HCT116 (cell line): ENCODE measurements around the gene DSPP. TPM values are rescaled to one million over a fixed set of nuclear protein-coding genes. Genes with fewer than 3 reads are reported as not detected.
"Not testable (repeated sequence)": the region's sequence is repeated elsewhere in the genome, so short reads cannot be mapped to it uniquely, and the experiment has no call there.

Experiments
- ATAC-seq: fragments of 200-7000 bp; cut with Tn5 transposase; 2 replicates; pipeline ENCODE4 v1.9.1; 2020; ENCODE audit warnings: mild to moderate bottlenecking, moderate library complexity
- BruUV-seq: library from RNA; stranded (reverse); fragments of 400-500 nt; replicated peaks from 2 replicates; lab custom pipeline; 2021; lab: Mats Ljungman, UMichigan
- CTCF ChIA-PET: fragments of 300-600 bp; sonication (Branson Sonifier 250); formaldehyde crosslinking; loops from one replicate; lab custom pipeline; 2021; ENCODE audit warnings: antibody characterized with exemption; lab: Charles Lee
- POLR2A ChIA-PET: fragments of 300-600, 350-600 bp; sonication (Branson Sonifier 250); formaldehyde crosslinking; loops from one replicate; lab custom pipeline; 2021; ENCODE audit warnings: antibody characterized with exemption; lab: Charles Lee
- RAD21 ChIA-PET, 2 experiments: fragments of 300-600 bp; sonication (Branson Sonifier 250); formaldehyde crosslinking; loops; one replicate each; lab custom pipeline; 2023; ENCODE audit warnings: low total read pairs in 2 of 2; ENCODE audit not compliant: uncharacterized antibody in 2 of 2, unreplicated experiment in 2 of 2, low non-redundant PET in 1 of 2; lab: Charles Lee
- DNase-seq: peaks from one replicate; pipeline ENCODE4 v3.0.0-alpha.2; 2010; ENCODE audit warnings: low read depth, low spot score
- H2AFZ ChIP-seq: fragments of 200-600 bp; shearing (Covaris generic), sonication (generic); 2 replicates; pipeline ENCODE4 v1.6.1; 2017; ENCODE audit warnings: low read depth, mixed run types, mixed read lengths, antibody characterized with exemption, low read length; ENCODE audit not compliant: poor library complexity, severe bottlenecking
- H3K27ac ChIP-seq: 2 replicates; pipeline ENCODE4 v1.5.1; 2012; ENCODE audit warnings: low read depth, low read length
- H3K27me3 ChIP-seq: fragments of 200-600 bp; sonication (generic); 2 replicates; pipeline ENCODE4 v1.6.1; 2016; ENCODE audit warnings: mixed run types, low read length, mixed read lengths; ENCODE audit not compliant: insufficient read depth
- H3K36me3 ChIP-seq, 2 experiments: fragments of 200-500 bp in 1 of 2; fragments of 200-600 bp in 1 of 2; sonication (Bioruptor generic) in 1 of 2; sonication (generic) in 1 of 2; 2 replicates each; pipeline versions ENCODE4 v1.5.1 to v1.6.1; 2014 to 2016; ENCODE audit warnings: low read length in 2 of 2, inconsistent platforms in 1 of 2, mixed read lengths in 1 of 2, mixed run types in 1 of 2; ENCODE audit not compliant: insufficient read depth in 2 of 2, control insufficient read depth in 1 of 2
- H3K4me1 ChIP-seq, 2 experiments: fragments of 200-600 bp in 1 of 2; sonication (generic) in 1 of 2; 2 replicates each; pipeline versions ENCODE4 v1.5.1 to v1.6.1; 2012 to 2017; ENCODE audit warnings: low read length in 2 of 2, inconsistent platforms in 1 of 2, mild to moderate bottlenecking in 1 of 2, mixed read lengths in 1 of 2, mixed run types in 1 of 2, moderate library complexity in 1 of 2; ENCODE audit not compliant: insufficient read depth in 2 of 2, control insufficient read depth in 1 of 2
- H3K4me2 ChIP-seq: fragments of 200-600 bp; sonication (generic); 2 replicates; pipeline ENCODE4 v1.6.1; 2017; ENCODE audit warnings: mixed run types, low read length, mixed read lengths
- H3K4me3 ChIP-seq, 2 experiments: fragments of 200-600 bp in 1 of 2; sonication (generic) in 1 of 2; replicated peaks in 1 of 2; 2 replicates each; pipeline ENCODE4 v1.5.1; 2011 to 2016; ENCODE audit warnings: low read length in 2 of 2, control low read depth in 1 of 2, low read depth in 1 of 2, mild to moderate bottlenecking in 1 of 2, mixed read lengths in 1 of 2, mixed run types in 1 of 2
- H3K79me2 ChIP-seq: fragments of 200-600 bp; sonication (generic); 2 replicates; pipeline ENCODE4 v1.6.1; 2017; ENCODE audit warnings: mild to moderate bottlenecking, mixed run types, low read length, moderate library complexity, mixed read lengths; ENCODE audit not compliant: insufficient read depth
- H3K9ac ChIP-seq: fragments of 200-600 bp; sonication (generic); 2 replicates; pipeline ENCODE4 v1.6.1; 2016; ENCODE audit warnings: low read length, mixed read lengths
- H3K9me2 ChIP-seq: fragments of 200-600 bp; sonication (generic), shearing (Covaris generic); 2 replicates; pipeline ENCODE4 v1.6.1; 2017; ENCODE audit warnings: mixed run types, mild to moderate bottlenecking, moderate library complexity; ENCODE audit not compliant: insufficient read depth
- H3K9me3 ChIP-seq, 2 experiments: fragments of 200-500 bp in 1 of 2; fragments of 200-600 bp in 1 of 2; sonication (Bioruptor generic) in 1 of 2; sonication (generic) in 1 of 2; 2 replicates each; pipeline ENCODE4 v1.6.1; 2014 to 2017; ENCODE audit warnings: low read length in 2 of 2, mixed read lengths in 2 of 2, inconsistent platforms in 1 of 2, low read depth in 1 of 2, mild to moderate bottlenecking in 1 of 2, mixed run types in 1 of 2, moderate library complexity in 1 of 2; ENCODE audit not compliant: control insufficient read depth in 1 of 2, insufficient read depth in 1 of 2
- H4K20me1 ChIP-seq: fragments of 200-600 bp; sonication (generic), shearing (Covaris generic); 2 replicates; pipeline ENCODE4 v1.6.1; 2017; ENCODE audit warnings: mixed run types, mild to moderate bottlenecking, moderate library complexity; ENCODE audit not compliant: insufficient read depth
- CTCF ChIP-seq, 3 experiments: fragments of 200-600 bp in 1 of 3; sonication (generic) in 1 of 3; IDR thresholded peaks in 2 of 3; conservative IDR thresholded peaks in 1 of 3; 2 replicates each; pipeline ENCODE4 v1.5.1; 2012 to 2017; ENCODE audit warnings: low read depth in 2 of 3, low read length in 2 of 3, antibody characterized with exemption in 1 of 3, borderline replicate concordance in 1 of 3, control low read depth in 1 of 3, mild to moderate bottlenecking in 1 of 3, mixed read lengths in 1 of 3, mixed run types in 1 of 3, moderate library complexity in 1 of 3; ENCODE audit not compliant: insufficient read depth in 1 of 3
- EZH2 ChIP-seq: fragments of 200-600 bp; sonication (generic); IDR thresholded peaks from 2 replicates; pipeline ENCODE4 v1.6.1; 2017; ENCODE audit warnings: antibody characterized with exemption, mixed run types
- EZH2phosphoT487 ChIP-seq: fragments of 200-600 bp; IDR thresholded peaks from 2 replicates; pipeline ENCODE4 v1.6.1; 2018; ENCODE audit warnings: antibody characterized with exemption, borderline replicate concordance
- FOSL1 ChIP-seq: IDR thresholded peaks from 2 replicates; pipeline ENCODE4 v1.6.1; 2012; ENCODE audit warnings: low read depth
- POLR2A ChIP-seq: IDR thresholded peaks from 2 replicates; pipeline ENCODE4 v1.7.0; 2011; ENCODE audit warnings: borderline replicate concordance; ENCODE audit not compliant: insufficient read depth, insufficient read length; ENCODE audit errors: extremely low read depth
- SIN3A ChIP-seq: IDR thresholded peaks from 2 replicates; pipeline ENCODE4 v1.6.1; 2012; ENCODE audit warnings: low read depth
- SRF ChIP-seq: IDR thresholded peaks from 2 replicates; pipeline ENCODE4 v1.6.1; 2012; ENCODE audit warnings: low read depth
- ZFX ChIP-seq: fragments of 450-650 bp; IDR thresholded peaks from 2 replicates; pipeline ENCODE4 v1.6.1; 2017
- intact Hi-C: fragments of 100-400 bp; cut with micrococcal nuclease; formaldehyde crosslinking; loops from 2 replicates; pipeline ENCODE4 v1.10.0; 2022
- total RNA-seq: library from RNA; stranded (reverse); gene quantifications from one replicate; pipeline ENCODE4 v1.2.1, GENCODE V29; 2021; ENCODE audit not compliant: unreplicated experiment
- TF ChIP-seq, protein P1 (sequence below): IDR thresholded peaks from 2 replicates; pipeline ENCODE4 v1.6.1; 2012

DSPP gene
- total RNA-seq, 1 experiment from 2014 or later: not detected

DNA sequence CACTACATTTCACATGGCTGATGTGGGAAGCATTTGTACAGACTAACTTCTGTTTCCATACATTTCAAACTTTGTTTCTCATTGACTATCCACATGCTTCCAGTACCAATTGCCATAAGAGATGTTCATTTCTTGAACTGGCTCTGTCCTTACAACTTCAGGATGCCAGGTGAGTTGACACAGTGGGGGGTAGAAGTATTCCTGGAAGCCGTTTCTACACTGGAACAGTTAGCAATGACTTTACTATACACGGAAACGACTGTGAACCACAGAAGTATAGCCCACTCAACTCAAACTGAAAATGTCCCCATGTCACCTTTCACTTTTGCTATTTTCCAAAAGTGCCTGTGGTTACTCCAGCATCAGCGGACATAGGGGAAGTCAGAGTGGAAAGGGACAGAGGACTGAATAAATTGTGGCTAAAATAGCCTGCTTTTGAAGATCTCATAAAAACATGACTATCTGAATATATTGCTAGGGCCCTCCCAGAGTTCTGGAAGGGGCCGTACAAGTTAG lies 38.0 kb upstream of the DSPP start:
- no peak for DNase-seq
- H3K9me2 ChIP-seq: no peaks in the 10 kb centered on the region
- H3K9ac ChIP-seq: no peak overlapping the region
- no TSS peak for BruUV-seq
- H3K4me1 ChIP-seq: no peaks in the 10 kb centered on the region
- TF ChIP-seq, protein P1, sequence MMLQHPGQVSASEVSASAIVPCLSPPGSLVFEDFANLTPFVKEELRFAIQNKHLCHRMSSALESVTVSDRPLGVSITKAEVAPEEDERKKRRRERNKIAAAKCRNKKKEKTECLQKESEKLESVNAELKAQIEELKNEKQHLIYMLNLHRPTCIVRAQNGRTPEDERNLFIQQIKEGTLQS: no peak
- no peak for TF ChIP-seq SRF
- TF ChIP-seq CTCF (IDR thresholded peaks at IDR 0.05 in 2 of 3, conservative IDR thresholded peaks at IDR 0.05 in 1 of 3; ENCODE audit: borderline replicate concordance in 1 of 3, insufficient read depth in 1 of 3, low read depth in 2 of 3, low read length in 2 of 3): no peak
- no peak for TF ChIP-seq EZH2phosphoT487
- TF ChIP-seq SIN3A: no peak
- TF ChIP-seq ZFX: no peak
- no peak for TF ChIP-seq POLR2A
- no peak for TF ChIP-seq EZH2
- no peak for TF ChIP-seq FOSL1
- TF ChIP-seq, all 23 proteins: peak for 0
- H4K20me1 ChIP-seq: no peaks in the 10 kb centered on the region
- ATAC-seq: no peak
- CTCF ChIA-PET: no interaction called here
- no peak overlapping the region for H2AFZ ChIP-seq
- no peaks in the 10 kb centered on the region for H3K36me3 ChIP-seq
- H3K79me2 ChIP-seq: no peaks in the 10 kb centered on the region
- H3K4me2 ChIP-seq: no peak overlapping the region
- no peak overlapping the region for H3K27ac ChIP-seq
- intact Hi-C loops: no loop called here
- no peaks in the 10 kb centered on the region for H3K9me3 ChIP-seq
- no peaks in the 10 kb centered on the region for H3K27me3 ChIP-seq
- POLR2A ChIA-PET: no interaction called here
- no peak overlapping the region for H3K4me3 ChIP-seq
- RAD21 ChIA-PET: no interaction called here

GRCh38 chr4:87574376-87574775 lies 34.0 kb upstream of the DSPP start:
- H3K9me2 ChIP-seq, H3K9me3 ChIP-seq, ATAC-seq, H3K27ac ChIP-seq, H2AFZ ChIP-seq, H3K4me1 ChIP-seq, H3K9ac ChIP-seq, POLR2A ChIA-PET, H4K20me1 ChIP-seq, BruUV-seq, DNase-seq, CTCF ChIA-PET, H3K4me3 ChIP-seq, H3K4me2 ChIP-seq, RAD21 ChIA-PET, H3K36me3 ChIP-seq, intact Hi-C loops, H3K79me2 ChIP-seq, H3K27me3 ChIP-seq: not testable (repeated sequence)
